ENCODE measurements around the gene PRAMEF7.
"Not testable (repeated sequence)": the region's sequence is repeated elsewhere in the genome, so short reads cannot be mapped to it uniquely, and the experiment has no call there.

PRAMEF7 gene

GRCh38 chr1:12916310-12916709 lies at the start of gene PRAMEF7:
TSS of gene PRAMEF7 (plus strand) at chr1:12916610. CDS start at chr1:12917693, 1,083 bp downstream.
- not testable (repeated sequence) for DNase-seq (ENCODE audit: extremely low read depth in 1 of 2, low read depth in 1 of 2)

- not testable (repeated sequence) for DNase-seq (ENCODE audit: extremely low read depth in 1 of 2, low read depth in 1 of 2)
Measured at GRCh38 chr1:12878453-12878852, 38.0 kb upstream of the PRAMEF7 start.

GRCh38 chr1:12886101-12886500 lies 30.3 kb upstream of the PRAMEF7 start, which contains the start of gene PRAMEF4:
TSS of gene PRAMEF4 (minus strand) at chr1:12886201. CDS start at chr1:12883394, 2,807 bp downstream.
- DNase-seq (ENCODE audit: extremely low read depth in 1 of 2, low read depth in 1 of 2), result not testable (repeated sequence)

GRCh38 chr1:12898170-12898569 lies 18.2 kb upstream of the PRAMEF7 start, which contains the start of gene PRAMEF10:
TSS of gene PRAMEF10 (minus strand) at chr1:12898270. CDS start at chr1:12895847, 2,423 bp downstream.
- DNase-seq (ENCODE audit: extremely low read depth in 1 of 2, low read depth in 1 of 2), result not testable (repeated sequence)

- DNase-seq (ENCODE audit: extremely low read depth in 1 of 2, low read depth in 1 of 2), result not testable (repeated sequence)
Measured at GRCh38 chr1:12899186-12899585, 17.2 kb upstream of the PRAMEF7 start.

GRCh38 chr1:12903793-12904572 lies 12.4 kb upstream of the PRAMEF7 start:
- DNase-seq (ENCODE audit: extremely low read depth in 1 of 2, low read depth in 1 of 2), result not testable (repeated sequence)

GRCh38 chr1:12921749-12922148 lies 5.3 kb downstream of the PRAMEF7 start:
- not testable (repeated sequence) for DNase-seq (ENCODE audit: extremely low read depth in 1 of 2, low read depth in 1 of 2)

GRCh38 chr1:12924368-12924767 lies 8.0 kb downstream of the PRAMEF7 start:
- DNase-seq (ENCODE audit: extremely low read depth in 1 of 2, low read depth in 1 of 2), result not testable (repeated sequence)

- DNase-seq (ENCODE audit: extremely low read depth in 1 of 2, low read depth in 1 of 2), result not testable (repeated sequence)
Measured at GRCh38 chr1:12947480-12947879, 31.1 kb downstream of the PRAMEF7 start, which contains the start of gene PRAMEF6. TSS of gene PRAMEF6 (minus strand) at chr1:12947580. CDS start at chr1:12942518, 5,062 bp downstream.
